D341Med (cell line): ENCODE measurements around the gene FBXO31.
A peak's percentile ranks its signal among the peaks of the same experiment; 100 is the strongest.
"Not testable (repeated sequence)": the region's sequence is repeated elsewhere in the genome, so short reads cannot be mapped to it uniquely, and the experiment has no call there.

Experiments
- DNase-seq: peaks from one replicate; pipeline ENCODE4 v3.0.0; 2012; ENCODE audit warnings: low spot score

FBXO31 gene

GRCh38 chr16:87410968-87411367 lies 27.4 kb upstream of the FBXO31 start:
- no peak for DNase-seq

GRCh38 chr16:87410530-87410929 lies 27.0 kb upstream of the FBXO31 start:
- no peak for DNase-seq

- no peak for DNase-seq
Observed at GRCh38 chr16:87409781-87410180, 26.2 kb upstream of the FBXO31 start.

- DNase-seq: no peak
Observed at GRCh38 chr16:87409153-87409552, 25.6 kb upstream of the FBXO31 start.

- no peak for DNase-seq
Observed at GRCh38 chr16:87407511-87408112, 24.0 kb upstream of the FBXO31 start.

GRCh38 chr16:87406495-87407088 lies 23.0 kb upstream of the FBXO31 start:
- no peak for DNase-seq

GRCh38 chr16:87404764-87405625 lies 21.4 kb upstream of the FBXO31 start:
- no peak for DNase-seq

- DNase-seq: no peak
Observed at GRCh38 chr16:87395181-87395842, 11.7 kb upstream of the FBXO31 start.

- DNase-seq: no peak
Observed at GRCh38 chr16:87393680-87394055, 10.1 kb upstream of the FBXO31 start.

GRCh38 chr16:87392821-87393679 lies 9.5 kb upstream of the FBXO31 start:
- DNase-seq: peak; percentile 40

GRCh38 chr16:87391950-87392820 lies 8.6 kb upstream of the FBXO31 start, which contains the start of gene MAP1LC3B:
TSS of gene MAP1LC3B (plus strand) at chr16:87392336. CDS start at chr16:87392428, 92 bp downstream.
- DNase-seq: peak; percentile 96

- DNase-seq: no peak
Observed at GRCh38 chr16:87391324-87391949, 7.9 kb upstream of the FBXO31 start.

- no peak for DNase-seq
Observed at GRCh38 chr16:87390641-87391323, 7.2 kb upstream of the FBXO31 start.

GRCh38 chr16:87389914-87390313 lies 6.3 kb upstream of the FBXO31 start:
- DNase-seq: not testable (repeated sequence)

- DNase-seq: no peak
Observed at GRCh38 chr16:87389245-87389644, 5.7 kb upstream of the FBXO31 start.

- no peak for DNase-seq
Observed at GRCh38 chr16:87388818-87389134, 5.2 kb upstream of the FBXO31 start.

GRCh38 chr16:87387942-87388817 lies 4.6 kb upstream of the FBXO31 start:
- peak; percentile 82 for DNase-seq

- not testable (repeated sequence) for DNase-seq
Observed at GRCh38 chr16:87384875-87385167, 1.2 kb upstream of the FBXO31 start.
